ENCODE results near the gene NECTIN4. TPM values are rescaled to one million over a fixed set of nuclear protein-coding genes. Genes with fewer than 3 reads are reported as not detected.

NECTIN4 gene
- total and polyA plus RNA-seq, 2 experiments from 2014 or later: 0.16 TPM; not detected in 1

DNA sequence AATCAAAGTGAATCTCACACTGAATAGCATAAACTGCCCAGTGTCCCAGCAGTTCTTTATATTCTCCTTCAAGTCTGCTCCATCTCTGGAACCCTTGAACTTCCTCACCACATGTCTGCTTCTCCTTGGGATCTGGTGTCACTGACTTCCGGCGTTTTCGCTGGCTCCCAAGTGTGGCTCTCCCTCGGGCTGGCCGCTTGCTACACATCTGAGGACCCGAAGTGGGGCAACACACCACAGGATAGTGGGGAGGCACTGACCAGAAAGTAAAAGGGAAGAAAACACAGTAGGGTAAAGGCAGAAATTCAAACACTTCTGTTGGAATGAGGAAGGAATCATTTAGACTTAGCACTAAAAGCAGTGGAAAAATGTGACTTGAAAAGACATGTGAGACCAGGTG, 33.6 kb upstream of the NECTIN4 start (continued):
- TF ChIP-seq REST (IDR thresholded peaks at IDR 0.05; ENCODE audit: unreplicated experiment) (no peak), JUNB (IDR thresholded peaks at IDR 0.05; ENCODE audit: unreplicated experiment) (no peak)

GRCh38 chr1:161121834-161122233, 32.5 kb upstream of the NECTIN4 start:
- H3F3A ChIP-seq (replicated peaks; ENCODE audit: low read depth): peaks cover 38% of the 10 kb centered on the region
- no peak overlapping the region for H3K4me2 ChIP-seq
- ATAC-seq (no peak), DNase-seq (ENCODE audit: low spot score) (no peak)
- no peak overlapping the region for H3K27ac Mint-ChIP-seq
- no peak overlapping the region for H2AFZ ChIP-seq
- peaks cover 24% of the 10 kb centered on the region for H3K27me3 Mint-ChIP-seq (ENCODE audit: insufficient read depth, low read depth, poor library complexity)
- H3K4me3 ChIP-seq: no peak overlapping the region
- H3K9me2 ChIP-seq (ENCODE audit: insufficient read depth): no peaks in the 10 kb centered on the region
- H3K9me3 Mint-ChIP-seq: no peaks in the 10 kb centered on the region
- peaks cover 11% of the 10 kb centered on the region; the same call in 1 of the 2 replicates for H4K20me1 ChIP-seq (replicated peaks; ENCODE audit: insufficient read depth)
- H3K4me1 Mint-ChIP-seq: peaks cover 19% of the 10 kb centered on the region
- TF ChIP-seq JUNB (IDR thresholded peaks at IDR 0.05; ENCODE audit: unreplicated experiment): no peak
- no peak for TF ChIP-seq REST (IDR thresholded peaks at IDR 0.05; ENCODE audit: unreplicated experiment)
- TF ChIP-seq CTCF (conservative IDR thresholded peaks at IDR 0.05; ENCODE audit: low read depth in 2 of 2): no peak
- no peak for TF ChIP-seq ZNF462 (CRISPR knock-in tag; IDR thresholded peaks at IDR 0.05)
- TF ChIP-seq POLR2AphosphoS5 (IDR thresholded peaks at IDR 0.05; ENCODE audit: low read depth): no peak
- no peak for TF ChIP-seq NANOG (IDR thresholded peaks at IDR 0.05; ENCODE audit: borderline replicate concordance)
- TF ChIP-seq CREB1 (CRISPR knock-in tag; IDR thresholded peaks at IDR 0.05; ENCODE audit: low read depth): no peak
- TF ChIP-seq EZH2phosphoT487 (IDR thresholded peaks at IDR 0.05; ENCODE audit: unreplicated experiment): no peak
- TF ChIP-seq STAT1 (IDR thresholded peaks at IDR 0.05; ENCODE audit: unreplicated experiment): no peak
- H3K4me1 ChIP-seq (ENCODE audit: insufficient read depth): peaks cover 13% of the 10 kb centered on the region
- no peak overlapping the region for H3K27ac ChIP-seq (ENCODE audit: low read depth)
- peaks cover 30% of the 10 kb centered on the region for H3K36me3 ChIP-seq (ENCODE audit: insufficient read depth)
- no peak overlapping the region for H3K4me3 Mint-ChIP-seq
- H3K36me3 Mint-ChIP-seq (ENCODE audit: low read depth): peaks cover 68% of the 10 kb centered on the region
- peaks cover 30% of the 10 kb centered on the region for H3K79me2 ChIP-seq (replicated peaks; ENCODE audit: insufficient read depth)
- H3K27me3 ChIP-seq (ENCODE audit: insufficient read depth): no peaks in the 10 kb centered on the region

Data from GM23338 (cell line).